Testis (tissue), 3 donors: ENCODE results near the gene NACA2. TPM values are rescaled to one million over a fixed set of nuclear protein-coding genes. Genes with fewer than 3 reads are reported as not detected.
"Not testable (repeated sequence)": the region's sequence is repeated elsewhere in the genome, so short reads cannot be mapped to it uniquely, and the experiment has no call there.

Source experiments
- DNase-seq: peaks from one replicate; pipeline ENCODE4 v3.0.0-alpha.2; 2019
- H3K27ac ChIP-seq, 2 donors: fragments of 200-600 bp; sonication (generic); one replicate each; pipeline ENCODE4 v1.5.1; 2019
- H3K27me3 ChIP-seq: fragments of 200-600 bp; sonication (generic); one replicate; pipeline ENCODE4 v1.5.1; 2019
- H3K36me3 ChIP-seq: fragments of 200-600 bp; sonication (generic); one replicate; pipeline ENCODE4 v1.5.1; 2017; ENCODE audit warnings: low read depth; ENCODE audit errors: missing control alignments
- H3K4me1 ChIP-seq: fragments of 200-600 bp; sonication (generic); one replicate; pipeline ENCODE4 v1.5.1; 2019
- H3K4me3 ChIP-seq, 2 donors: fragments of 200-600 bp; sonication (generic); one replicate each; pipeline ENCODE4 v1.5.1; 2017 to 2019
- H3K9me3 ChIP-seq: fragments of 200-600 bp; sonication (generic); one replicate; pipeline ENCODE4 v1.5.1; 2017
- CTCF ChIP-seq, 3 experiments: fragments of 450-650 bp in 2 of 3; fragments of 200-600 bp in 1 of 3; sonication (generic) in 1 of 3; IDR thresholded peaks; one replicate each; pipeline ENCODE4 v1.5.1; 2016 to 2019; ENCODE audit warnings: antibody characterized with exemption in 3 of 3, mild to moderate bottlenecking in 2 of 3, moderate library complexity in 1 of 3
- POLR2A ChIP-seq: fragments of 450-650 bp; IDR thresholded peaks from one replicate; pipeline ENCODE4 v1.6.1; 2017; ENCODE audit warnings: antibody characterized with exemption, mild to moderate bottlenecking, moderate library complexity
- WGBS, 2 donors: methylation state at CpG; one replicate each; pipeline ENCODE4 v1.1.5; 2018; 5-methylcytosine and 5-hydroxymethylcytosine counted together
- intact Hi-C: fragments of 100-400 bp; cut with DNase I; formaldehyde crosslinking; loops from one replicate; pipeline ENCODE4 v1.15.1; 2023; ENCODE audit warnings: low total_unique reads
- polyA plus RNA-seq: library from polyadenylated mRNA; stranded (reverse); fragments of 350-450 nt; fragmentation: Illumina TruSeq; extraction: RNeasy Lipid Tissue Mini Kit (QIAGEN cat#74804); gene quantifications from one replicate; pipeline ENCODE4 v1.2.3, GENCODE V29; 2014; ENCODE audit warnings: low read depth, low replicate concordance; ENCODE audit not compliant: insufficient read depth
- total RNA-seq, 2 donors: library from RNA; depleted of rRNA; stranded (reverse); fragments of >200 nt; gene quantifications; one replicate each; pipeline ENCODE4 v1.2.3, GENCODE V29; 2016

NACA2 gene
- total and polyA plus RNA-seq, 3 donors from 2014 or later = 13.9 to 129 (median 31.1) TPM

DNA sequence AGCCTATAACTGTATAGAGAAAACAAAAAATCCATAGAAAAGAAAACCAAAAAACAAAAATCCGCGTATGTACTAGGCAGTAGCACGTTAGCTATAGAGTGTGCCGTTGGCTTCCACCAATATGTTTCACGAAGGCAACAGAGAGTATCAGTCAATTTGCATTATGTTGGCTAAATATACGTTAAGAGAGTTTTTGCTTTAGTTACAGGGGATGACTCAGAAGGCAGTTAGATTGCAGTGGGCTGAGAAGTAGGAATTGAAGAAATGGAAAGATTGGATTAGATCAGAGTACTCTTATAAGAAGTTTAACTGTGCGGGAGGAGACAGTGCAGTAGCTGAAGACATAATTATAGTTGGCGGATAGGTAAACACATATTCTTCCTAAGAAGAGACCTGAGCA, 911 bp upstream of the NACA2 start:
- H3K27ac ChIP-seq = no peak overlapping the region
- TF ChIP-seq POLR2A (no peak), CTCF (IDR thresholded peaks at IDR 0.05) (no peak)
- H3K36me3 ChIP-seq = no peaks in the 10 kb centered on the region
- H3K27me3 ChIP-seq = no peaks in the 10 kb centered on the region
- no peak overlapping the region for H3K4me3 ChIP-seq
- DNase-seq = no peak
- H3K4me1 ChIP-seq = no peaks in the 10 kb centered on the region
- no peaks in the 10 kb centered on the region for H3K9me3 ChIP-seq
- intact Hi-C loops = no loop called here
- WGBS, 2 donors = 58 to 79% methylated on average over 8 of the region's 8 CpGs

- intact Hi-C loops = no loop called here
These were observed 1.0 kb downstream of the NACA2 start for GRCh38 chr17:61589990-61590389.

DNA sequence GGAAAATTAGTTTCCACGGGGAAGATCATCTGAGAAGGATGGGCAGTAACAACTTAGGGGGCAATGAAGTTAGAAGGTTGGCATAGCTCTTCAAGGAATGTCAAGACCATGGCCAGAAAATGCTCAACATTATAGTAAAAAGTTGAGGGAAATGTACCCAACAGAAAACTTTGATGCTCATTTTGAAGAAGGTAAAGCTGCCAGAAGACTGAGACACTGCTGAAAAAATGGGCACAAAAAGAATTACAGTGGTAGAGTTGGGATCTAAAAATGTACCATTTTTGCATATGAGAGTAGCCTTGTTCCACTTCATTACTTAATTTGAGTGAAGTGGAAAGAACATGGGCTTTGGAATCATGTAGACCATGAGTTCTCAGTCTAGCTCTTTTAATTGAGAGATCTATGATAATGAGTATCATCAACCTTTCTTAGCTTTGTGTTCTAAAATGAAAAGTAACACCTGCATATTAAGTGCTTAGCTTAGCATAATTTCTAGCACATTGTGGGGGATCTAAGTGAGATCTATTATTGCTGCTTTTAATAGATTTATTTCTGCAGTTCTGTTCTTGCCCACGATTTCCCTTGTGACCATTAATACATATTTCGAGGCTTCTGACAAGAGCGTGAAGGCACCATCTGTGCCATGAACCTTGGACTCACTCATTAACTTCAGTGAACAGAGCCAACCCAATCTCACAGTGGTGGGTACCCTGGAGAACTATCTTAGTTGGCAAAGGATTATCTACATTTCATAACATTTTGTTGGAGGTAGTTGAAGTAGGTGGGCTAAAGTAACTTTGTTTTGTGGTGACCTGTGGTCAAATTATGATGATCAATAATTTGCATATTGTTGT, 3.0 kb downstream of the NACA2 start:
- TF ChIP-seq CTCF (IDR thresholded peaks at IDR 0.05) = no peak
- no peak for TF ChIP-seq POLR2A

More at GRCh38 chr17:61589990-61590389, 1.0 kb downstream of the NACA2 start:
- H3K9me3 ChIP-seq = no peaks in the 10 kb centered on the region
- H3K36me3 ChIP-seq = no peaks in the 10 kb centered on the region
- no peaks in the 10 kb centered on the region for H3K27me3 ChIP-seq
- TF ChIP-seq POLR2A (no peak), CTCF (IDR thresholded peaks at IDR 0.05) (no peak)
- H3K4me3 ChIP-seq = peak overlapping the region in 1 of 2 donors; percentile 17
- no peak for DNase-seq
- H3K27ac ChIP-seq = no peak overlapping the region
- 66 to 78% methylated on average over 5 of the region's 5 CpGs for WGBS, 2 donors
- H3K4me1 ChIP-seq = no peaks in the 10 kb centered on the region

GRCh38 chr17:61587242-61587641, 3.8 kb downstream of the NACA2 start:
- Histone ChIP-seq H3K9me3 (no peaks in the 10 kb centered on the region), H3K4me3 (no peak overlapping the region), H3K27me3 (no peaks in the 10 kb centered on the region), H3K4me1 (no peaks in the 10 kb centered on the region), H3K36me3 (no peaks in the 10 kb centered on the region), H3K27ac (no peak overlapping the region)
- no peak for DNase-seq
- intact Hi-C loops = no loop called here
- TF ChIP-seq CTCF (IDR thresholded peaks at IDR 0.05) (no peak), POLR2A (no peak)
- 95 to 100% methylated on average over 1 of the region's 1 CpG for WGBS, 2 donors

More for the DNA sequence above, 3.0 kb downstream of the NACA2 start:
- H3K9me3 ChIP-seq = no peaks in the 10 kb centered on the region
- intact Hi-C loops = no loop called here
- no peak overlapping the region for H3K4me3 ChIP-seq
- H3K27me3 ChIP-seq = no peaks in the 10 kb centered on the region
- no peak for DNase-seq
- no peaks in the 10 kb centered on the region for H3K36me3 ChIP-seq
- H3K4me1 ChIP-seq = no peaks in the 10 kb centered on the region
- no peak overlapping the region for H3K27ac ChIP-seq
- 86 to 92% methylated on average over 4 of the region's 4 CpGs for WGBS, 2 donors

- H3K4me1 ChIP-seq, H3K4me3 ChIP-seq, H3K9me3 ChIP-seq, H3K27ac ChIP-seq, H3K36me3 ChIP-seq, H3K27me3 ChIP-seq, intact Hi-C loops, DNase-seq: not testable (repeated sequence)
- WGBS, 2 donors = 69 to 72% methylated on average over 3 of the region's 3 CpGs
These were observed 4.4 kb downstream of the NACA2 start for GRCh38 chr17:61586622-61587021.
